ENCODE results near the gene APOM.

DNA sequence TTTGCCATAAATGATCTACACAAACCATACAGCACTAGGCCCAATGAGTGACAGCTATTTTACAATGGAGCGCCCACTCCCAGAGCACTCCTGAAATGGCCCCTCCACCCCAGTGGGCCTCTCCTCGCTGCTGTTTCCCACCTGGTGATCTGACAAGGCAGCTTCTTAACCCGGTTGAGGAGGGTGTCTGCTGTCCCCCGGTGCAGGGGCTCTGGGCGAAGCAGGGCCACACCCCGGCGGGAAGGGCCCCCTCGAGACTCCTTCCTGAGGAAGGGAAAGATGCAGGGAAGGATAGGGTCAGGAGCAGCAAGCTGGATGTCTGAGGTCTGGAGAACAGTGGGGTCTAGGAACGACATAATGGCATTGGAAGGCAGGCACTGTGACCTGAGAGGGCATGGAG lies 37.2 kb downstream of the APOM start:
- TF ChIP-seq POLR2A (IDR thresholded peaks at IDR 0.05; ENCODE audit: low read depth, low read length) (no peak), RAD21 (IDR thresholded peaks at IDR 0.05; ENCODE audit: low read length) (no peak), SMC3 (IDR thresholded peaks at IDR 0.05; ENCODE audit: low read depth, low read length) (no peak), CHD1 (IDR thresholded peaks at IDR 0.05; ENCODE audit: low read depth, low read length) (no peak), CEBPB (IDR thresholded peaks at IDR 0.05; ENCODE audit: low read depth, low read length) (no peak), MXI1 (IDR thresholded peaks at IDR 0.05; ENCODE audit: borderline replicate concordance, low read depth, low read length) (no peak), BHLHE40 (IDR thresholded peaks at IDR 0.05; ENCODE audit: low read depth, low read length) (no peak), MAFK (IDR thresholded peaks at IDR 0.05; ENCODE audit: low read depth, low read length) (no peak)
- TF ChIP-seq, protein P1, sequence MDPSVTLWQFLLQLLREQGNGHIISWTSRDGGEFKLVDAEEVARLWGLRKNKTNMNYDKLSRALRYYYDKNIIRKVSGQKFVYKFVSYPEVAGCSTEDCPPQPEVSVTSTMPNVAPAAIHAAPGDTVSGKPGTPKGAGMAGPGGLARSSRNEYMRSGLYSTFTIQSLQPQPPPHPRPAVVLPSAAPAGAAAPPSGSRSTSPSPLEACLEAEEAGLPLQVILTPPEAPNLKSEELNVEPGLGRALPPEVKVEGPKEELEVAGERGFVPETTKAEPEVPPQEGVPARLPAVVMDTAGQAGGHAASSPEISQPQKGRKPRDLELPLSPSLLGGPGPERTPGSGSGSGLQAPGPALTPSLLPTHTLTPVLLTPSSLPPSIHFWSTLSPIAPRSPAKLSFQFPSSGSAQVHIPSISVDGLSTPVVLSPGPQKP (IDR thresholded peaks at IDR 0.05; ENCODE audit: borderline replicate concordance, low read depth, low read length), result no peak
- TF ChIP-seq, protein P2, sequence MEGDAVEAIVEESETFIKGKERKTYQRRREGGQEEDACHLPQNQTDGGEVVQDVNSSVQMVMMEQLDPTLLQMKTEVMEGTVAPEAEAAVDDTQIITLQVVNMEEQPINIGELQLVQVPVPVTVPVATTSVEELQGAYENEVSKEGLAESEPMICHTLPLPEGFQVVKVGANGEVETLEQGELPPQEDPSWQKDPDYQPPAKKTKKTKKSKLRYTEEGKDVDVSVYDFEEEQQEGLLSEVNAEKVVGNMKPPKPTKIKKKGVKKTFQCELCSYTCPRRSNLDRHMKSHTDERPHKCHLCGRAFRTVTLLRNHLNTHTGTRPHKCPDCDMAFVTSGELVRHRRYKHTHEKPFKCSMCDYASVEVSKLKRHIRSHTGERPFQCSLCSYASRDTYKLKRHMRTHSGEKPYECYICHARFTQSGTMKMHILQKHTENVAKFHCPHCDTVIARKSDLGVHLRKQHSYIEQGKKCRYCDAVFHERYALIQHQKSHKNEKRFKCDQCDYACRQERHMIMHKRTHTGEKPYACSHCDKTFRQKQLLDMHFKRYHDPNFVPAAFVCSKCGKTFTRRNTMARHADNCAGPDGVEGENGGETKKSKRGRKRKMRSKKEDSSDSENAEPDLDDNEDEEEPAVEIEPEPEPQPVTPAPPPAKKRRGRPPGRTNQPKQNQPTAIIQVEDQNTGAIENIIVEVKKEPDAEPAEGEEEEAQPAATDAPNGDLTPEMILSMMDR (conservative IDR thresholded peaks at IDR 0.05; ENCODE audit: low read depth, low read length), result no peak
- TF ChIP-seq, protein P3, sequence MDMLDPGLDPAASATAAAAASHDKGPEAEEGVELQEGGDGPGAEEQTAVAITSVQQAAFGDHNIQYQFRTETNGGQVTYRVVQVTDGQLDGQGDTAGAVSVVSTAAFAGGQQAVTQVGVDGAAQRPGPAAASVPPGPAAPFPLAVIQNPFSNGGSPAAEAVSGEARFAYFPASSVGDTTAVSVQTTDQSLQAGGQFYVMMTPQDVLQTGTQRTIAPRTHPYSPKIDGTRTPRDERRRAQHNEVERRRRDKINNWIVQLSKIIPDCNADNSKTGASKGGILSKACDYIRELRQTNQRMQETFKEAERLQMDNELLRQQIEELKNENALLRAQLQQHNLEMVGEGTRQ (IDR thresholded peaks at IDR 0.05; ENCODE audit: low read depth, low read length), result no peak

Data from IMR-90 (cell line).